Right lung (tissue), 10 donors: Measurements from ENCODE around the gene ARL14EP. TPM values are rescaled to one million over a fixed set of nuclear protein-coding genes. Genes with fewer than 3 reads are reported as not detected.
A peak's percentile ranks its signal among the peaks of the same experiment; 100 is the strongest.

Source experiments
- DNase-seq, 2 donors: peaks; one replicate each; pipeline ENCODE4 v3.0.0-alpha.2; 2013
- long read RNA-seq, 8 donors: transcript quantifications; one replicate each; lab custom pipeline, GENCODE V29; 2026
- polyA plus RNA-seq, 5 donors: library from polyadenylated mRNA; unstranded; fragments of 120-200 nt; gene quantifications; one replicate each; pipeline versions ENCODE4 v1.2.1 to v1.2.3, GENCODE V29; 2013; ENCODE audit warnings: inconsistent platforms in 1 of 5, low replicate concordance in 1 of 5; ENCODE audit not compliant: insufficient read length in 5 of 5, insufficient read depth in 1 of 5

Gene ARL14EP
- 10 to 100 TPM; 40.8 to 64.5 (median 48.4) TPM for polyA plus RNA-seq
- long read RNA-seq, donor 1, transcript ARL14EP-203 (2 exons, 587 nt), result minor isoform, 8 of 69 reads
- long read RNA-seq, donor 1, transcript ARL14EP-201 (4 exons, 2,430 nt), result major isoform, 23 of 69 reads
- long read RNA-seq, donor 1, partial matches to known transcripts, result 37 of 69 reads
- long read RNA-seq, donor 1, other reads (novel, unspliced or antisense), result 0 of 69 reads
- long read RNA-seq, donor 2, transcript ARL14EP-201 (4 exons, 2,430 nt), result major isoform, 17 of 18 reads
- long read RNA-seq, donor 2, partial matches to known transcripts, result 0 of 18 reads
- long read RNA-seq, donor 2, other reads (novel, unspliced or antisense), result 0 of 18 reads
- long read RNA-seq, donor 3, transcript ARL14EP-201 (4 exons, 2,430 nt), result major isoform, 11 of 12 reads
- long read RNA-seq, donor 3, partial matches to known transcripts, result 0 of 12 reads
- long read RNA-seq, donor 3, other reads (novel, unspliced or antisense), result 0 of 12 reads
- long read RNA-seq, donor 4, transcript ARL14EP-203 (2 exons, 587 nt), result minor isoform, 5 of 17 reads
- long read RNA-seq, donor 4, transcript ARL14EP-201 (4 exons, 2,430 nt), result major isoform, 11 of 17 reads
- long read RNA-seq, donor 4, partial matches to known transcripts, result 0 of 17 reads
- long read RNA-seq, donor 4, other reads (novel, unspliced or antisense), result 0 of 17 reads
- long read RNA-seq, donor 5, transcript ARL14EP-203 (2 exons, 587 nt), result minor isoform, 8 of 23 reads
- long read RNA-seq, donor 5, transcript ARL14EP-201 (4 exons, 2,430 nt), result major isoform, 14 of 23 reads
- long read RNA-seq, donor 5, partial matches to known transcripts, result 0 of 23 reads
- long read RNA-seq, donor 5, other reads (novel, unspliced or antisense), result 0 of 23 reads
- long read RNA-seq, donor 6, transcript ARL14EP-201 (4 exons, 2,430 nt), result major isoform, 21 of 28 reads
- long read RNA-seq, donor 6, transcript ARL14EP-203 (2 exons, 587 nt), result minor isoform, 6 of 28 reads
- long read RNA-seq, donor 6, partial matches to known transcripts, result 0 of 28 reads
- long read RNA-seq, donor 6, other reads (novel, unspliced or antisense), result 0 of 28 reads
- long read RNA-seq, donor 7, transcript ARL14EP-203 (2 exons, 587 nt), result minor isoform, 6 of 21 reads
- long read RNA-seq, donor 7, transcript ARL14EP-201 (4 exons, 2,430 nt), result major isoform, 14 of 21 reads
- long read RNA-seq, donor 7, partial matches to known transcripts, result 0 of 21 reads
- long read RNA-seq, donor 7, other reads (novel, unspliced or antisense), result 0 of 21 reads
- long read RNA-seq, donor 8, transcript ARL14EP-201 (4 exons, 2,430 nt), result major isoform, 6 of 8 reads
- long read RNA-seq, donor 8, partial matches to known transcripts, result 0 of 8 reads
- long read RNA-seq, donor 8, other reads (novel, unspliced or antisense), result 0 of 8 reads

- peak; percentile 90 to 91 for DNase-seq
Measured at GRCh38 chr11:30322826-30323710, at the start of gene ARL14EP. Gene ARL14EP (plus strand): TSS chr11:30323104. CDS start chr11:30330949, 7,845 bp downstream.

- DNase-seq, result no peak
Measured at GRCh38 chr11:30277176-30277575, 45.7 kb upstream of the ARL14EP start.

- DNase-seq, result no peak
Measured at GRCh38 chr11:30279796-30280195, 43.1 kb upstream of the ARL14EP start.

- no peak for DNase-seq
Measured at GRCh38 chr11:30281476-30282288, 41.2 kb upstream of the ARL14EP start.

- DNase-seq, result no peak
Measured at GRCh38 chr11:30282289-30282631, 40.6 kb upstream of the ARL14EP start.

GRCh38 chr11:30284836-30285235 lies 38.1 kb upstream of the ARL14EP start:
- no peak for DNase-seq

- DNase-seq, result no peak
Measured at GRCh38 chr11:30285416-30286121, 37.3 kb upstream of the ARL14EP start.

- DNase-seq, result no peak
Measured at GRCh38 chr11:30291331-30291730, 31.6 kb upstream of the ARL14EP start.

- DNase-seq, result no peak
Measured at GRCh38 chr11:30292545-30292944, 30.4 kb upstream of the ARL14EP start.

- no peak for DNase-seq
Measured at GRCh38 chr11:30295178-30295885, 27.6 kb upstream of the ARL14EP start.

- no peak for DNase-seq
Measured at GRCh38 chr11:30304620-30305019, 18.3 kb upstream of the ARL14EP start.

- DNase-seq, result no peak
Measured at GRCh38 chr11:30310623-30311022, 12.3 kb upstream of the ARL14EP start.

GRCh38 chr11:30311189-30311588 lies 11.7 kb upstream of the ARL14EP start:
- no peak for DNase-seq

- no peak for DNase-seq
Measured at GRCh38 chr11:30312243-30312642, 10.7 kb upstream of the ARL14EP start.

GRCh38 chr11:30313580-30313979 lies 9.3 kb upstream of the ARL14EP start:
- DNase-seq, result no peak

- no peak for DNase-seq
Measured at GRCh38 chr11:30314625-30315024, 8.3 kb upstream of the ARL14EP start.

- no peak for DNase-seq
Measured at GRCh38 chr11:30316237-30316636, 6.7 kb upstream of the ARL14EP start.

- DNase-seq, result no peak
Measured at GRCh38 chr11:30317030-30317429, 5.9 kb upstream of the ARL14EP start.
